Muscle layer of duodenum (tissue), 2 donors: ENCODE results near the gene SAP25.

Experiments used
- H3K27ac ChIP-seq: one replicate; pipeline ENCODE4 v1.7.0; 2013; ENCODE audit warnings: mild to moderate bottlenecking, low read length
- H3K27me3 ChIP-seq: one replicate; pipeline ENCODE4 v1.7.0; 2013; ENCODE audit warnings: low read depth, mild to moderate bottlenecking, control low read depth, low read length
- H3K36me3 ChIP-seq, 2 donors: one replicate each; pipeline ENCODE4 v1.7.0; 2013; ENCODE audit warnings: low read length in 2 of 2, control low read depth in 1 of 2, mild to moderate bottlenecking in 1 of 2; ENCODE audit not compliant: insufficient read depth in 2 of 2, control insufficient read depth in 1 of 2
- H3K4me1 ChIP-seq, 2 donors: one replicate each; pipeline ENCODE4 v1.7.0; 2013; ENCODE audit warnings: low read length in 2 of 2, mild to moderate bottlenecking in 2 of 2, control low read depth in 1 of 2, moderate library complexity in 1 of 2; ENCODE audit not compliant: insufficient read depth in 2 of 2, control insufficient read depth in 1 of 2
- H3K4me3 ChIP-seq, 2 donors: one replicate each; pipeline ENCODE4 v1.7.0; 2013; ENCODE audit warnings: low read length in 2 of 2, low read depth in 1 of 2, mild to moderate bottlenecking in 1 of 2
- H3K9me3 ChIP-seq, 2 donors: one replicate each; pipeline ENCODE4 v1.7.0; 2013; ENCODE audit warnings: low read length in 2 of 2, control low read depth in 1 of 2, mild to moderate bottlenecking in 1 of 2; ENCODE audit not compliant: control insufficient read depth in 1 of 2
- donor health status: healthy.

Gene SAP25

DNA sequence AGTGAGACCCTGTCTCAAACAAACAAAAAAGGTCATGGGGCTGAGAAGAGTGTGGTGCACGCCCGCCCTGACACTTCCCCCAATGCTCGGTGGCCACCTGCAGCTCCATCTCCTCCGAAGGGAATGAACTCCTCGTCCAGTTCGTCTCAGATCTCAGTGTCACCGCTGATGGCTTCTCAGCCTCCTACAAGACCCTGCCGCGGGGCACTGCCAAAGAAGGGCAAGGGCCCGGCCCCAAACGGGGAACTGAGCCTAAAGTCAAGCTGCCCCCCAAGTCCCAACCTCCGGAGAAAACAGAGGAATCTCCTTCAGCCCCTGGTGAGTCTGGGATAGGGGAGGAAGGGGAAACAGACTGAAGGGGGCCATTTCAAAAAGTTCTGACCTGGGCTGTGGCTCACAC lies 32.6 kb upstream of the SAP25 start:
- H3K9me3 ChIP-seq: no peaks in the 10 kb centered on the region
- no peaks in the 10 kb centered on the region for H3K36me3 ChIP-seq
- H3K27me3 ChIP-seq: no peaks in the 10 kb centered on the region
- H3K4me1 ChIP-seq: peaks cover 0 to 28% of the 10 kb centered on the region in 2 donors
- H3K27ac ChIP-seq: no peak overlapping the region
- H3K4me3 ChIP-seq: no peak overlapping the region

GRCh38 chr7:100604976-100605911 lies 31.5 kb upstream of the SAP25 start:
- Histone ChIP-seq H3K36me3 (no peaks in the 10 kb centered on the region), H3K27ac (no peak overlapping the region), H3K4me1 (peaks cover 0 to 28% of the 10 kb centered on the region in 2 donors), H3K4me3 (peak overlapping the region; percentile 53 to 85), H3K27me3 (no peaks in the 10 kb centered on the region), H3K9me3 (no peaks in the 10 kb centered on the region)

GRCh38 chr7:100604028-100604975 lies 30.6 kb upstream of the SAP25 start:
- no peaks in the 10 kb centered on the region for H3K36me3 ChIP-seq

DNA sequence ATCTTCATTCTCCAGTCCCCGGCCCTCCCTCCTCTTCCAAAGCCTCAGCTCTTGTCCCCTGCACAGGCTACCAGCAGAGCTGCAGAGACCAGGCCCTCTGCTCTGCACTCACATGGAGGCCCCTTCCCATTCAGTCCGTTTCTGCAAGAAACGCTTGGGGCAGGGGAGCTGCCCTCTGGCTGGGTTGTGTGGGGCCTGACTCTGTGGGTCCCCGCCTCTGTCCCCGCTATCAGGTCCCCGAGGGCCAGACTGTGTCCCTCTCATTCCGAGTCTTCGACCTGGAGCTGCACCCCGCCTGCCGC lies 30.0 kb upstream of the SAP25 start:
- Histone ChIP-seq H3K4me1 (peaks cover 0 to 28% of the 10 kb centered on the region in 2 donors), H3K9me3 (no peaks in the 10 kb centered on the region), H3K27me3 (no peaks in the 10 kb centered on the region), H3K27ac (no peak overlapping the region), H3K36me3 (no peaks in the 10 kb centered on the region), H3K4me3 (peak overlapping the region; percentile 48 to 60)

More at GRCh38 chr7:100604028-100604975, 30.6 kb upstream of the SAP25 start:
- Histone ChIP-seq H3K27me3 (no peaks in the 10 kb centered on the region), H3K9me3 (no peaks in the 10 kb centered on the region), H3K4me3 (peak overlapping the region; percentile 53 to 85), H3K4me1 (peaks cover 0 to 28% of the 10 kb centered on the region in 2 donors), H3K27ac (no peak overlapping the region)

- H3K4me1 ChIP-seq: peaks cover 0 to 28% of the 10 kb centered on the region in 2 donors
- no peaks in the 10 kb centered on the region for H3K27me3 ChIP-seq
- H3K9me3 ChIP-seq: no peaks in the 10 kb centered on the region
- H3K27ac ChIP-seq: no peak overlapping the region
- H3K36me3 ChIP-seq: no peaks in the 10 kb centered on the region
- peak overlapping the region; percentile 48 to 60 for H3K4me3 ChIP-seq
Measured at GRCh38 chr7:100602889-100603725, 29.4 kb upstream of the SAP25 start.

DNA sequence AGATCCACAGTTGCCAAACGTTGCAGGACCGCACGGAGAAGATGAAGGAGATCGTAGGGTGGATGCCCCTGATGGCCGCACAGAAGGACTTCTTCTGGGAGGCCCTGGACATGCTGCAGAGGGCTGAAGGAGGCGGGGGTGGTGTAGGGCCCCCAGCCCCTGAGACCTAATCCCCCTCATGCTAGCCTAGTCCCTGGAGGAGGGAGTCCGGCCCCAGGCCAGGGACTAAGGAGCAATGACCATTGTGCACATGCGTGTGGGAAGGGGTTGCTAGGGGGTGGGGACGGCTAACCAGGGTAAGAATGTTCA lies 27.0 kb upstream of the SAP25 start:
- H3K36me3 ChIP-seq: no peaks in the 10 kb centered on the region
- H3K4me1 ChIP-seq: peaks cover 0 to 25% of the 10 kb centered on the region in 2 donors
- no peak overlapping the region for H3K27ac ChIP-seq
- H3K9me3 ChIP-seq: no peaks in the 10 kb centered on the region
- no peak overlapping the region for H3K4me3 ChIP-seq
- no peaks in the 10 kb centered on the region for H3K27me3 ChIP-seq

DNA sequence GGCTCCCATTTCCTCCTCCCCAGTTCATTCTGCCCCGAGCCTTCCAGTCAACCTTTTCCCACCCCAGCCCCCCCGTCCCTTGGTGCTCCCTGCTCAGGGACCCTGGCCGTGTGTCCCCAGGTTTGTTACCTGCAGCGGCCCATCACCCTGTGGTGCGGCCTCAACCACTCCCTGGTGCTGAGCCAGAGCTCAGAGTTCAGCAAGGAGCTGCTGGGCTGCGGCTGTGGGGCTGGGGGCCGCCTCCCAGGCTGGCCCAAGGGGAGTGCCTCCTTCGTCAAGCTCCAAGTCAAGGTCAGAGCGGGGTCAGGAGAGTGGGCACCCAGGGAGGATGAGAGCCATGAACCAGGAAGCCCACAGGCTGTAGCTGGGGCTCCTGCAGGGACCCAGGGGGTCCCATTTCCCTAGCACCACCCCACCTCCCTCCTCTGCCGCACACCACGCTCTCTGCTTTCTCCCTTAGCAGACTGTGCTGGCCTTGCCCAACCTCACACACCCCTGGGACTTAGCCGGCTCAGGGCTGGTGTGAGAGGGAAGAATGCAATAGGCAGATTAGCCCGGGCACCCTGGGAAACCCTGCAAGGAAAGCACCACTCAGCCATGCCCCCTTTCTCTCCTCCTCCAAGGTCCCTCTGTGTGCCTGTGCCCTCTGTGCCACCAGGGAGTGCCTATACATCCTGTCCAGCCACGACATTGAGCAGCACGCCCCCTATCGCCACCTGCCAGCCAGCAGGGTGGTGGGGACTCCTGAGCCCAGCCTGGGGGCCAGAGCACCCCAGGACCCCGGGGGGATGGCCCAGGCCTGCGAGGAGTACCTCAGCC lies 26.4 kb upstream of the SAP25 start:
- H3K4me3 ChIP-seq: no peak overlapping the region
- no peaks in the 10 kb centered on the region for H3K9me3 ChIP-seq
- H3K4me1 ChIP-seq: peaks cover 0 to 20% of the 10 kb centered on the region in 2 donors
- no peak overlapping the region for H3K27ac ChIP-seq
- no peaks in the 10 kb centered on the region for H3K36me3 ChIP-seq
- H3K27me3 ChIP-seq: no peaks in the 10 kb centered on the region

GRCh38 chr7:100598425-100598824 lies 24.7 kb upstream of the SAP25 start:
- no peaks in the 10 kb centered on the region for H3K27me3 ChIP-seq
- H3K4me3 ChIP-seq: no peak overlapping the region
- no peaks in the 10 kb centered on the region for H3K9me3 ChIP-seq
- peaks cover 0 to 12% of the 10 kb centered on the region in 2 donors for H3K4me1 ChIP-seq
- no peak overlapping the region for H3K27ac ChIP-seq
- H3K36me3 ChIP-seq: no peaks in the 10 kb centered on the region

GRCh38 chr7:100595188-100595587 lies 21.5 kb upstream of the SAP25 start:
- no peaks in the 10 kb centered on the region for H3K36me3 ChIP-seq
- no peaks in the 10 kb centered on the region for H3K4me1 ChIP-seq
- H3K4me3 ChIP-seq: no peak overlapping the region
- no peaks in the 10 kb centered on the region for H3K27me3 ChIP-seq
- no peaks in the 10 kb centered on the region for H3K9me3 ChIP-seq
- H3K27ac ChIP-seq: no peak overlapping the region

DNA sequence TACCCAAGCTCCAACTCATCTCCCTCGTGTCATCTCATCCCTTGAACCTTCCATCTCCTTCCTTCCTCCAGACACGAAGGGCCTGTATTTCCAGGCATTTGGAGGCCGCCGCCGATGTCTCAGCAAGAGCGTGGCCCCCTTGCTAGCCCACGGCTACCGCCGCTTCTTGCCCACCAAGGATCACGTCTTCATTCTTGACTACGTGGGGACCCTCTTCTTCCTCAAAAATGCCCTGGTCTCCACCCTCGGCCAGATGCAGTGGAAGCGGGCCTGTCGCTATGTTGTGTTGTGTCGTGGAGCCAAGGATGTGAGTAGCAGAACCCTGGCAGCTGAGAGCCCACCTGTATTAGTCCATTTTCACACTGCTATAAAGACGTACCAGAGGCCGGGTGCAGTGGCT lies 17.9 kb upstream of the SAP25 start:
- Histone ChIP-seq H3K4me3 (no peak overlapping the region), H3K9me3 (no peaks in the 10 kb centered on the region), H3K27me3 (no peaks in the 10 kb centered on the region), H3K36me3 (no peaks in the 10 kb centered on the region), H3K4me1 (no peaks in the 10 kb centered on the region), H3K27ac (no peak overlapping the region)
